Neural cell (in vitro differentiated cells): ENCODE data around the gene PTK6. TPM values are rescaled to one million over a fixed set of nuclear protein-coding genes. Genes with fewer than 3 reads are reported as not detected.
A peak's percentile ranks its signal among the peaks of the same experiment; 100 is the strongest.

Experiments used
- H2AFZ ChIP-seq: fragments of 200-600, 300-800 bp; sonication (generic), shearing (Covaris generic); 2 replicates; pipeline ENCODE4 v1.6.0; 2014; ENCODE audit warnings: low read depth, mild to moderate bottlenecking, antibody characterized with exemption, low read length, moderate library complexity
- H3F3A ChIP-seq: fragments of 200-600 bp; shearing (Covaris generic); 2 replicates; pipeline ENCODE4 v1.6.1; 2016; ENCODE audit warnings: mild to moderate bottlenecking, moderate library complexity, mixed read lengths, antibody characterized with exemption, low read length; ENCODE audit not compliant: insufficient read depth, poor library complexity, severe bottlenecking
- H3K27ac ChIP-seq: fragments of 200-600, 300-800 bp; sonication (generic), shearing (Covaris generic); 2 replicates; pipeline ENCODE4 v1.5.1; 2014; ENCODE audit warnings: mild to moderate bottlenecking, low read length, moderate library complexity
- H3K27me3 ChIP-seq: fragments of 300-800, 200-600 bp; sonication (generic), shearing (Covaris generic); 2 replicates; pipeline ENCODE4 v1.6.0; 2014; ENCODE audit warnings: mild to moderate bottlenecking, low read depth, low read length, moderate library complexity; ENCODE audit not compliant: insufficient read depth
- H3K36me3 ChIP-seq: fragments of 300-800, 200-600 bp; sonication (generic), shearing (Covaris generic); 2 replicates; pipeline ENCODE4 v1.5.1; 2014; ENCODE audit warnings: mild to moderate bottlenecking, antibody characterized with exemption, low read length, moderate library complexity; ENCODE audit not compliant: insufficient read depth
- H3K4me2 ChIP-seq: fragments of 300-800, 200-600 bp; sonication (generic), shearing (Covaris generic); 2 replicates; pipeline ENCODE4 v1.6.0; 2014; ENCODE audit warnings: mild to moderate bottlenecking, low read length
- H3K4me3 ChIP-seq: fragments of 300-800, 200-600 bp; sonication (generic), shearing (Covaris generic); 2 replicates; pipeline ENCODE4 v1.5.1; 2014; ENCODE audit warnings: mild to moderate bottlenecking, low read length, moderate library complexity
- H3K79me2 ChIP-seq: fragments of 200-600 bp; shearing (Covaris generic); replicated peaks from 2 replicates; pipeline ENCODE4 v1.6.0; 2014; ENCODE audit warnings: mild to moderate bottlenecking, low read length, moderate library complexity; ENCODE audit not compliant: insufficient read depth
- H3K9ac ChIP-seq: fragments of 300-800, 200-600 bp; sonication (generic), shearing (Covaris generic); 2 replicates; pipeline ENCODE4 v1.6.1; 2016; ENCODE audit warnings: mild to moderate bottlenecking, low read length, mixed read lengths
- H3K9me2 ChIP-seq: fragments of 200-600 bp; shearing (Covaris generic); 2 replicates; pipeline ENCODE4 v1.6.1; 2016; ENCODE audit warnings: mild to moderate bottlenecking, low read length, mixed read lengths; ENCODE audit not compliant: insufficient read depth
- H3K9me3 ChIP-seq: fragments of 200-600, 300-800 bp; sonication (generic), shearing (Covaris generic); 2 replicates; pipeline ENCODE4 v1.6.1; 2016; ENCODE audit warnings: mild to moderate bottlenecking, mixed run types, low read length, moderate library complexity, mixed read lengths
- H4K20me1 ChIP-seq: fragments of 200-600 bp; shearing (Covaris generic); 2 replicates; pipeline ENCODE4 v1.6.1; 2016; ENCODE audit warnings: mild to moderate bottlenecking, mixed run types; ENCODE audit not compliant: insufficient read depth
- EP300 ChIP-seq: fragments of 450-650 bp; conservative IDR thresholded peaks from 2 replicates; pipeline ENCODE4 v1.6.1; 2014; ENCODE audit warnings: antibody characterized with exemption, mild to moderate bottlenecking, moderate library complexity; ENCODE audit not compliant: poor library complexity, severe bottlenecking
- EZH2 ChIP-seq: fragments of 200-600, 300-800 bp; shearing (Covaris generic), sonication (generic); IDR thresholded peaks from 2 replicates; pipeline ENCODE4 v1.6.1; 2014; ENCODE audit warnings: antibody characterized with exemption, low read length, borderline replicate concordance, mild to moderate bottlenecking; ENCODE audit not compliant: insufficient read depth, poor library complexity, severe bottlenecking
- MXI1 ChIP-seq: fragments of 450-650 bp; conservative IDR thresholded peaks from 2 replicates; pipeline ENCODE4 v1.6.1; 2014; ENCODE audit warnings: antibody characterized with exemption, mild to moderate bottlenecking; ENCODE audit not compliant: poor library complexity, severe bottlenecking
- POLR2AphosphoS5 ChIP-seq: IDR thresholded peaks from 2 replicates; pipeline ENCODE4 v1.6.1; 2012
- RAD21 ChIP-seq: fragments of 450-650 bp; conservative IDR thresholded peaks from 2 replicates; pipeline ENCODE4 v1.6.1; 2014; ENCODE audit warnings: antibody characterized with exemption, mild to moderate bottlenecking, moderate library complexity
- REST ChIP-seq: IDR thresholded peaks from 2 replicates; pipeline ENCODE4 v1.6.1; 2012; ENCODE audit warnings: borderline replicate concordance
- SMC3 ChIP-seq: fragments of 450-650 bp; conservative IDR thresholded peaks from 2 replicates; pipeline ENCODE4 v1.6.1; 2014; ENCODE audit warnings: antibody characterized with exemption, mild to moderate bottlenecking, moderate library complexity; ENCODE audit not compliant: poor library complexity
- TAF1 ChIP-seq: IDR thresholded peaks from 2 replicates; pipeline ENCODE4 v1.6.1; 2012; ENCODE audit warnings: low read depth
- polyA plus RNA-seq: library from polyadenylated mRNA; depleted of rRNA; stranded (reverse); fragments of >200 nt; gene quantifications from 2 replicates; pipeline ENCODE4 v1.2.3, GENCODE V29; 2014
- TF ChIP-seq, protein P1 (sequence below): fragments of 450-650 bp; IDR thresholded peaks from 2 replicates; pipeline ENCODE4 v1.5.1; 2014; ENCODE audit warnings: antibody characterized with exemption, mild to moderate bottlenecking, moderate library complexity; ENCODE audit not compliant: poor library complexity, severe bottlenecking

PTK6 gene
- polyA plus RNA-seq, 1 donor from 2014 or later: not detected

- H3K79me2 ChIP-seq: peaks cover 17% of the 10 kb centered on the region
- peak overlapping the region; percentile 84 for H3K27ac ChIP-seq
Measured at GRCh38 chr20:63521602-63522001, 15.6 kb downstream of the PTK6 start.

GRCh38 chr20:63520934-63521601 lies 16.1 kb downstream of the PTK6 start:
- Histone ChIP-seq H3K9ac (peak overlapping the region; percentile 95), H4K20me1 (peaks cover 9% of the 10 kb centered on the region), H2AFZ (no peak overlapping the region), H3K9me2 (no peaks in the 10 kb centered on the region), H3K4me3 (peak overlapping the region; percentile 94), H3K4me2 (peak overlapping the region; percentile 78), H3K9me3 (no peaks in the 10 kb centered on the region), H3K79me2 (peaks cover 17% of the 10 kb centered on the region), H3K27me3 (no peaks in the 10 kb centered on the region), H3F3A (no peaks in the 10 kb centered on the region), H3K27ac (peak overlapping the region; percentile 84), H3K36me3 (no peaks in the 10 kb centered on the region)
- TF ChIP-seq POLR2AphosphoS5 (peak; percentile 35), EZH2 (no peak), MXI1 (peak; percentile 82), RAD21 (peak; percentile 51), REST (peak; percentile 40), EP300 (no peak)

More at GRCh38 chr20:63521602-63522001, 15.6 kb downstream of the PTK6 start:
- no peaks in the 10 kb centered on the region for H3K36me3 ChIP-seq
- no peaks in the 10 kb centered on the region for H3K27me3 ChIP-seq
- peaks cover 9% of the 10 kb centered on the region for H4K20me1 ChIP-seq
- H3K4me2 ChIP-seq: peak overlapping the region; percentile 78
- TF ChIP-seq SMC3 (no peak), EP300 (no peak), TAF1 (no peak), REST (no peak), MXI1 (no peak), POLR2AphosphoS5 (no peak), RAD21 (no peak), EZH2 (no peak)
- TF ChIP-seq, protein P1, sequence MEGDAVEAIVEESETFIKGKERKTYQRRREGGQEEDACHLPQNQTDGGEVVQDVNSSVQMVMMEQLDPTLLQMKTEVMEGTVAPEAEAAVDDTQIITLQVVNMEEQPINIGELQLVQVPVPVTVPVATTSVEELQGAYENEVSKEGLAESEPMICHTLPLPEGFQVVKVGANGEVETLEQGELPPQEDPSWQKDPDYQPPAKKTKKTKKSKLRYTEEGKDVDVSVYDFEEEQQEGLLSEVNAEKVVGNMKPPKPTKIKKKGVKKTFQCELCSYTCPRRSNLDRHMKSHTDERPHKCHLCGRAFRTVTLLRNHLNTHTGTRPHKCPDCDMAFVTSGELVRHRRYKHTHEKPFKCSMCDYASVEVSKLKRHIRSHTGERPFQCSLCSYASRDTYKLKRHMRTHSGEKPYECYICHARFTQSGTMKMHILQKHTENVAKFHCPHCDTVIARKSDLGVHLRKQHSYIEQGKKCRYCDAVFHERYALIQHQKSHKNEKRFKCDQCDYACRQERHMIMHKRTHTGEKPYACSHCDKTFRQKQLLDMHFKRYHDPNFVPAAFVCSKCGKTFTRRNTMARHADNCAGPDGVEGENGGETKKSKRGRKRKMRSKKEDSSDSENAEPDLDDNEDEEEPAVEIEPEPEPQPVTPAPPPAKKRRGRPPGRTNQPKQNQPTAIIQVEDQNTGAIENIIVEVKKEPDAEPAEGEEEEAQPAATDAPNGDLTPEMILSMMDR: no peak
- no peaks in the 10 kb centered on the region for H3K9me3 ChIP-seq
- no peak overlapping the region for H2AFZ ChIP-seq
- H3K9me2 ChIP-seq: no peaks in the 10 kb centered on the region
- peak overlapping the region; percentile 95 for H3K9ac ChIP-seq
- H3F3A ChIP-seq: no peaks in the 10 kb centered on the region
- H3K4me3 ChIP-seq: peak overlapping the region; percentile 94
